K562 (cell line): ENCODE data around the gene KLC1. TPM values are rescaled to one million over a fixed set of nuclear protein-coding genes. Genes with fewer than 3 reads are reported as not detected.

Source experiments
- ATAC-seq: fragments of 200-7000 bp; cut with Tn5 transposase; 3 replicates; pipeline ENCODE4 v1.9.1; 2020; ENCODE audit warnings: moderate library complexity
- BruUV-seq: library from RNA; stranded (reverse); fragments of 400-500 nt; replicated peaks from 2 replicates; lab custom pipeline; 2021; lab: Mats Ljungman, UMichigan
- CTCF ChIA-PET: fragments of 300-600 bp; formaldehyde crosslinking; extraction: SDS; loops from one replicate; lab custom pipeline; 2021; ENCODE audit warnings: low intra/inter-chr PET ratio; lab: Yijun Ruan, JAX
- POLR2A ChIA-PET: fragments of 300-600, 350-650 bp; sonication (Branson Sonifier 250); formaldehyde crosslinking; extraction: SDS; loops from one replicate; lab custom pipeline; 2021; ENCODE audit warnings: antibody characterized with exemption, inconsistent platforms; lab: Yijun Ruan, JAX
- DNase-seq, 4 experiments: peaks; one replicate each; pipeline versions ENCODE4 v3.0.0 to v3.0.0-alpha.2; 2011 to 2018; ENCODE audit warnings: low spot score in 3 of 4, mixed read lengths in 3 of 4; ENCODE audit errors: extremely low read depth in 1 of 4
- FAIRE-seq: peaks from 2 replicates; lab custom pipeline; 2011; peaks lifted over from hg19 to GRCh38; lab: Jason Lieb, UNC
- H2AFZ ChIP-seq: 2 replicates; pipeline ENCODE4 v1.6.0; 2011; ENCODE audit warnings: low read depth, low read length, control low read depth, inconsistent platforms
- H3K27ac ChIP-seq: fragments of 200-600 bp; 3 replicates; pipeline ENCODE4 v1.8.0; 2011; ENCODE audit warnings: low read depth, mild to moderate bottlenecking, control low read depth, inconsistent platforms, low read length, moderate library complexity, mixed read lengths; ENCODE audit errors: extremely low read depth
- H3K27me3 ChIP-seq, 2 experiments: fragments of 300-600 bp in 1 of 2; 2 replicates in 1 of 2; 3 replicates in 1 of 2; pipeline versions ENCODE4 v1.6.0 to v1.8.0; 2011; ENCODE audit warnings: inconsistent platforms in 2 of 2, low read length in 2 of 2, mild to moderate bottlenecking in 1 of 2, mixed read lengths in 1 of 2, moderate library complexity in 1 of 2; ENCODE audit not compliant: control insufficient read depth in 2 of 2, insufficient read depth in 2 of 2
- H3K36me3 ChIP-seq: fragments of 300-600 bp; 3 replicates; pipeline ENCODE4 v1.8.0; 2011; ENCODE audit warnings: mild to moderate bottlenecking, low read length, inconsistent platforms; ENCODE audit not compliant: control insufficient read depth, insufficient read depth
- H3K4me1 ChIP-seq, 2 experiments: fragments of 200-600 bp in 1 of 2; replicated peaks in 1 of 2; 2 replicates in 1 of 2; 3 replicates in 1 of 2; pipeline versions ENCODE4 v1.5.1 to v1.8.0; 2011; ENCODE audit warnings: inconsistent platforms in 2 of 2, low read length in 2 of 2, mild to moderate bottlenecking in 1 of 2, mixed read lengths in 1 of 2, moderate library complexity in 1 of 2; ENCODE audit not compliant: control insufficient read depth in 2 of 2, insufficient read depth in 2 of 2
- H3K4me2 ChIP-seq: 2 replicates; pipeline ENCODE4 v1.6.1; 2011; ENCODE audit warnings: low read length, control low read depth, inconsistent platforms, mixed read lengths; ENCODE audit not compliant: insufficient read depth
- H3K4me3 ChIP-seq: fragments of 200-600 bp; sonication (generic), shearing (Covaris generic); 2 replicates; pipeline ENCODE4 v1.5.1; 2016; ENCODE audit warnings: control low read depth, inconsistent platforms
- H3K79me2 ChIP-seq: fragments of 200-600 bp; 3 replicates; pipeline ENCODE4 v1.8.0; 2011; ENCODE audit warnings: low read length, inconsistent platforms; ENCODE audit not compliant: control insufficient read depth, insufficient read depth
- H3K9ac ChIP-seq, 2 experiments: 2 replicates each; pipeline versions ENCODE4 v1.6.0 to v1.6.1; 2011; ENCODE audit warnings: low read depth in 2 of 2, low read length in 2 of 2, control low read depth in 1 of 2, inconsistent platforms in 1 of 2, mild to moderate bottlenecking in 1 of 2, mixed read lengths in 1 of 2; ENCODE audit not compliant: insufficient read depth in 1 of 2
- H3K9me1 ChIP-seq: one replicate; pipeline ENCODE4 v1.6.0; 2011; ENCODE audit warnings: inconsistent platforms, mild to moderate bottlenecking, low read length, moderate library complexity; ENCODE audit not compliant: control insufficient read depth, insufficient read depth
- H3K9me3 ChIP-seq: replicated peaks from 2 replicates; pipeline ENCODE4 v1.5.1; 2011; ENCODE audit warnings: low read depth, low read length, inconsistent platforms; ENCODE audit not compliant: control insufficient read depth, insufficient read depth
- H4K20me1 ChIP-seq: replicated peaks from 2 replicates; pipeline ENCODE4 v1.6.1; 2011; ENCODE audit warnings: low read length, inconsistent platforms, mixed read lengths; ENCODE audit not compliant: control insufficient read depth, insufficient read depth
- BDP1 ChIP-seq: IDR thresholded peaks from 3 replicates; pipeline ENCODE4 v1.6.1; 2011; ENCODE audit not compliant: insufficient read length, insufficient read depth
- LCOR ChIP-seq: sonication (generic); formaldehyde crosslinking; IDR thresholded peaks from 2 replicates; pipeline ENCODE4 v1.8.0; 2022; ENCODE audit warnings: mild to moderate bottlenecking, missing genetic modification reagents
- NCOA2 ChIP-seq, 2 experiments: fragments of 450-650 bp; IDR thresholded peaks; 2 replicates each; pipeline ENCODE4 v1.6.1; 2018; ENCODE audit warnings: mild to moderate bottlenecking in 2 of 2, moderate library complexity in 1 of 2; ENCODE audit not compliant: partially characterized antibody in 2 of 2
- ZNF695 ChIP-seq: fragments of 450-650 bp; formaldehyde crosslinking; IDR thresholded peaks from 2 replicates; pipeline ENCODE4 v1.4.0; 2020; ENCODE audit warnings: mild to moderate bottlenecking, moderate library complexity
- ZNF717 ChIP-seq: fragments of 250-450 bp; sonication (Bioruptor Pico); IDR thresholded peaks from 2 replicates; pipeline ENCODE4 v1.5.0; 2021
- WGBS: fragments of 100-300 bp; shearing (Covaris generic); methylation state at CpG from one replicate; pipeline ENCODE4 v1.1.6; 2016; ENCODE audit warnings: low coverage, mixed read lengths; ENCODE audit not compliant: insufficient coverage; ENCODE audit errors: missing lambda C conversion rate; 5-methylcytosine and 5-hydroxymethylcytosine counted together
- in situ Hi-C: fragments of 300-500 bp; cut with MboI; formaldehyde crosslinking; loops from 4 replicates; pipeline ENCODE4 v1.15.0; 2018; ENCODE audit warnings: inconsistent platforms, mixed read lengths
- intact Hi-C: fragments of 100-400 bp; cut with micrococcal nuclease; formaldehyde crosslinking; loops from 2 replicates; pipeline ENCODE4 v1.14.2; 2022
- polyA plus RNA-seq, 8 experiments: library from polyadenylated mRNA; depleted of rRNA in 4 of 8; stranded (reverse) in 5 of 8; unstranded in 3 of 8; fragments of >200 nt; fragmentation: Nextera tagmentation in 2 of 8; fragmentation: Illumina TruSeq in 1 of 8; extraction: Ambion mirVana in 2 of 8; extraction: Trizol in 1 of 8; gene quantifications; 2 replicates each; pipeline versions ENCODE4 v1.2.1 to v1.2.3, GENCODE V29; 2011 to 2014; ENCODE audit warnings: inconsistent platforms in 1 of 8, missing spikeins in 1 of 8
- total RNA-seq, 7 experiments: library from RNA; depleted of rRNA in 6 of 7; stranded (reverse); fragments of >200 nt in 6 of 7; fragmentation: Illumina TruSeq in 2 of 7; extraction: Trizol in 2 of 7; gene quantifications; 2 replicates each; pipeline versions ENCODE4 v1.2.1 to v1.2.3, GENCODE V29; 2011 to 2021; ENCODE audit warnings: low replicate concordance in 1 of 7
- TF ChIP-seq, protein P1 (sequence below): sonication (generic); formaldehyde crosslinking; IDR thresholded peaks from 2 replicates; pipeline ENCODE4 v1.8.0; 2022; ENCODE audit warnings: missing genetic modification reagents, mild to moderate bottlenecking, borderline replicate concordance
- TF ChIP-seq, protein P2 (sequence below): fragments of 250-450 bp; sonication (Bioruptor Pico); IDR thresholded peaks from 2 replicates; pipeline ENCODE4 v1.4.0; 2020
- TF ChIP-seq, protein P3 (sequence below): fragments of 450-650 bp; IDR thresholded peaks from 2 replicates; pipeline ENCODE4 v1.6.1; 2016; ENCODE audit warnings: mild to moderate bottlenecking, moderate library complexity

Gene KLC1
- total and polyA plus RNA-seq, 9 of the 15 experiments (the other 6 are each of a cell fraction or from before 2014, with no cell fraction given) = 4.9 to 134 (median 54.8) TPM

DNA sequence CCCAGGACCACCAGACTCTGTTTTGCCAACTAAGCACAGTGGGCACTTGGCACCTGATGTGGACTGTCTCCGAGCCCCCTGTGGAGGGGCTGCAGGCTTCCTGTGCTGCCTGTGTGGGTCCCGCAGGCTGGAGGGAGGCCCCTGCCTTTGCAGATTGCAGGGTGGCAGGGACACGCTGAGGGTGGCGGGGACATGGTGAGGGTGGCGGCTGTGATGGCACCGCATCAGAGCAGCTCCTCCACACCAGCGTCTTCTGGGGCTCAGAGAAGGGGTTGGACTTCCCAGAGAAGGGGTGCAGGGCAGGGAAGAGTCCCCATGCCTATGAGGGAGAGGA lies 94.7 kb downstream of the KLC1 start:
- Histone ChIP-seq H3K27me3 (no peaks in the 10 kb centered on the region), H3K9me1 (no peaks in the 10 kb centered on the region), H4K20me1 (0 out of 2 replicates have a peak, but pooled peaks cover 3% of the 10 kb centered on the region), H3K9ac (no peak overlapping the region; a peak in 1 of 4 replicates), H3K4me3 (no peak overlapping the region), H3K36me3 (peaks cover 35% of the 10 kb centered on the region; the same call in 1 of the 3 replicates), H3K4me2 (no peak overlapping the region), H3K9me3 (no peaks in the 10 kb centered on the region), H2AFZ (no peak overlapping the region), H3K79me2 (peaks cover 60% of the 10 kb centered on the region), H3K4me1 (peaks cover 0 to 49% of the 10 kb centered on the region in 2 experiments; a peak in 2 of 5 replicates), H3K27ac (no peak overlapping the region)
- FAIRE-seq (no peak), DNase-seq (no peak), ATAC-seq (no peak)
- intact Hi-C loops = no loop called here
- ChIA-PET CTCF (no interaction called here), POLR2A (no interaction called here)
- 67% methylated on average over 1 of the region's 7 CpGs for WGBS
- no TSS peak for BruUV-seq
- in situ Hi-C loops = no loop called here
- TF ChIP-seq LCOR (CRISPR knock-in tag) (no peak), NCOA2 (IDR thresholded peaks at IDR 0.05; ENCODE audit: partially characterized antibody in 2 of 2) (no peak), ZNF717 (no peak), BDP1 (no peak), ZNF695 (no peak)
- TF ChIP-seq, protein P1, sequence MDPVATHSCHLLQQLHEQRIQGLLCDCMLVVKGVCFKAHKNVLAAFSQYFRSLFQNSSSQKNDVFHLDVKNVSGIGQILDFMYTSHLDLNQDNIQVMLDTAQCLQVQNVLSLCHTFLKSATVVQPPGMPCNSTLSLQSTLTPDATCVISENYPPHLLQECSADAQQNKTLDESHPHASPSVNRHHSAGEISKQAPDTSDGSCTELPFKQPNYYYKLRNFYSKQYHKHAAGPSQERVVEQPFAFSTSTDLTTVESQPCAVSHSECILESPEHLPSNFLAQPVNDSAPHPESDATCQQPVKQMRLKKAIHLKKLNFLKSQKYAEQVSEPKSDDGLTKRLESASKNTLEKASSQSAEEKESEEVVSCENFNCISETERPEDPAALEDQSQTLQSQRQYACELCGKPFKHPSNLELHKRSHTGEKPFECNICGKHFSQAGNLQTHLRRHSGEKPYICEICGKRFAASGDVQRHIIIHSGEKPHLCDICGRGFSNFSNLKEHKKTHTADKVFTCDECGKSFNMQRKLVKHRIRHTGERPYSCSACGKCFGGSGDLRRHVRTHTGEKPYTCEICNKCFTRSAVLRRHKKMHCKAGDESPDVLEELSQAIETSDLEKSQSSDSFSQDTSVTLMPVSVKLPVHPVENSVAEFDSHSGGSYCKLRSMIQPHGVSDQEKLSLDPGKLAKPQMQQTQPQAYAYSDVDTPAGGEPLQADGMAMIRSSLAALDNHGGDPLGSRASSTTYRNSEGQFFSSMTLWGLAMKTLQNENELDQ = no peak
- TF ChIP-seq, protein P2, sequence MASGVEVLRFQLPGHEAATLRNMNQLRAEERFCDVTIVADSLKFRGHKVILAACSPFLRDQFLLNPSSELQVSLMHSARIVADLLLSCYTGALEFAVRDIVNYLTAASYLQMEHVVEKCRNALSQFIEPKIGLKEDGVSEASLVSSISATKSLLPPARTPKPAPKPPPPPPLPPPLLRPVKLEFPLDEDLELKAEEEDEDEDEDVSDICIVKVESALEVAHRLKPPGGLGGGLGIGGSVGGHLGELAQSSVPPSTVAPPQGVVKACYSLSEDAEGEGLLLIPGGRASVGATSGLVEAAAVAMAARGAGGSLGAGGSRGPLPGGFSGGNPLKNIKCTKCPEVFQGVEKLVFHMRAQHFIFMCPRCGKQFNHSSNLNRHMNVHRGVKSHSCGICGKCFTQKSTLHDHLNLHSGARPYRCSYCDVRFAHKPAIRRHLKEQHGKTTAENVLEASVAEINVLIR (CRISPR knock-in tag) = no peak
- TF ChIP-seq, protein P3, sequence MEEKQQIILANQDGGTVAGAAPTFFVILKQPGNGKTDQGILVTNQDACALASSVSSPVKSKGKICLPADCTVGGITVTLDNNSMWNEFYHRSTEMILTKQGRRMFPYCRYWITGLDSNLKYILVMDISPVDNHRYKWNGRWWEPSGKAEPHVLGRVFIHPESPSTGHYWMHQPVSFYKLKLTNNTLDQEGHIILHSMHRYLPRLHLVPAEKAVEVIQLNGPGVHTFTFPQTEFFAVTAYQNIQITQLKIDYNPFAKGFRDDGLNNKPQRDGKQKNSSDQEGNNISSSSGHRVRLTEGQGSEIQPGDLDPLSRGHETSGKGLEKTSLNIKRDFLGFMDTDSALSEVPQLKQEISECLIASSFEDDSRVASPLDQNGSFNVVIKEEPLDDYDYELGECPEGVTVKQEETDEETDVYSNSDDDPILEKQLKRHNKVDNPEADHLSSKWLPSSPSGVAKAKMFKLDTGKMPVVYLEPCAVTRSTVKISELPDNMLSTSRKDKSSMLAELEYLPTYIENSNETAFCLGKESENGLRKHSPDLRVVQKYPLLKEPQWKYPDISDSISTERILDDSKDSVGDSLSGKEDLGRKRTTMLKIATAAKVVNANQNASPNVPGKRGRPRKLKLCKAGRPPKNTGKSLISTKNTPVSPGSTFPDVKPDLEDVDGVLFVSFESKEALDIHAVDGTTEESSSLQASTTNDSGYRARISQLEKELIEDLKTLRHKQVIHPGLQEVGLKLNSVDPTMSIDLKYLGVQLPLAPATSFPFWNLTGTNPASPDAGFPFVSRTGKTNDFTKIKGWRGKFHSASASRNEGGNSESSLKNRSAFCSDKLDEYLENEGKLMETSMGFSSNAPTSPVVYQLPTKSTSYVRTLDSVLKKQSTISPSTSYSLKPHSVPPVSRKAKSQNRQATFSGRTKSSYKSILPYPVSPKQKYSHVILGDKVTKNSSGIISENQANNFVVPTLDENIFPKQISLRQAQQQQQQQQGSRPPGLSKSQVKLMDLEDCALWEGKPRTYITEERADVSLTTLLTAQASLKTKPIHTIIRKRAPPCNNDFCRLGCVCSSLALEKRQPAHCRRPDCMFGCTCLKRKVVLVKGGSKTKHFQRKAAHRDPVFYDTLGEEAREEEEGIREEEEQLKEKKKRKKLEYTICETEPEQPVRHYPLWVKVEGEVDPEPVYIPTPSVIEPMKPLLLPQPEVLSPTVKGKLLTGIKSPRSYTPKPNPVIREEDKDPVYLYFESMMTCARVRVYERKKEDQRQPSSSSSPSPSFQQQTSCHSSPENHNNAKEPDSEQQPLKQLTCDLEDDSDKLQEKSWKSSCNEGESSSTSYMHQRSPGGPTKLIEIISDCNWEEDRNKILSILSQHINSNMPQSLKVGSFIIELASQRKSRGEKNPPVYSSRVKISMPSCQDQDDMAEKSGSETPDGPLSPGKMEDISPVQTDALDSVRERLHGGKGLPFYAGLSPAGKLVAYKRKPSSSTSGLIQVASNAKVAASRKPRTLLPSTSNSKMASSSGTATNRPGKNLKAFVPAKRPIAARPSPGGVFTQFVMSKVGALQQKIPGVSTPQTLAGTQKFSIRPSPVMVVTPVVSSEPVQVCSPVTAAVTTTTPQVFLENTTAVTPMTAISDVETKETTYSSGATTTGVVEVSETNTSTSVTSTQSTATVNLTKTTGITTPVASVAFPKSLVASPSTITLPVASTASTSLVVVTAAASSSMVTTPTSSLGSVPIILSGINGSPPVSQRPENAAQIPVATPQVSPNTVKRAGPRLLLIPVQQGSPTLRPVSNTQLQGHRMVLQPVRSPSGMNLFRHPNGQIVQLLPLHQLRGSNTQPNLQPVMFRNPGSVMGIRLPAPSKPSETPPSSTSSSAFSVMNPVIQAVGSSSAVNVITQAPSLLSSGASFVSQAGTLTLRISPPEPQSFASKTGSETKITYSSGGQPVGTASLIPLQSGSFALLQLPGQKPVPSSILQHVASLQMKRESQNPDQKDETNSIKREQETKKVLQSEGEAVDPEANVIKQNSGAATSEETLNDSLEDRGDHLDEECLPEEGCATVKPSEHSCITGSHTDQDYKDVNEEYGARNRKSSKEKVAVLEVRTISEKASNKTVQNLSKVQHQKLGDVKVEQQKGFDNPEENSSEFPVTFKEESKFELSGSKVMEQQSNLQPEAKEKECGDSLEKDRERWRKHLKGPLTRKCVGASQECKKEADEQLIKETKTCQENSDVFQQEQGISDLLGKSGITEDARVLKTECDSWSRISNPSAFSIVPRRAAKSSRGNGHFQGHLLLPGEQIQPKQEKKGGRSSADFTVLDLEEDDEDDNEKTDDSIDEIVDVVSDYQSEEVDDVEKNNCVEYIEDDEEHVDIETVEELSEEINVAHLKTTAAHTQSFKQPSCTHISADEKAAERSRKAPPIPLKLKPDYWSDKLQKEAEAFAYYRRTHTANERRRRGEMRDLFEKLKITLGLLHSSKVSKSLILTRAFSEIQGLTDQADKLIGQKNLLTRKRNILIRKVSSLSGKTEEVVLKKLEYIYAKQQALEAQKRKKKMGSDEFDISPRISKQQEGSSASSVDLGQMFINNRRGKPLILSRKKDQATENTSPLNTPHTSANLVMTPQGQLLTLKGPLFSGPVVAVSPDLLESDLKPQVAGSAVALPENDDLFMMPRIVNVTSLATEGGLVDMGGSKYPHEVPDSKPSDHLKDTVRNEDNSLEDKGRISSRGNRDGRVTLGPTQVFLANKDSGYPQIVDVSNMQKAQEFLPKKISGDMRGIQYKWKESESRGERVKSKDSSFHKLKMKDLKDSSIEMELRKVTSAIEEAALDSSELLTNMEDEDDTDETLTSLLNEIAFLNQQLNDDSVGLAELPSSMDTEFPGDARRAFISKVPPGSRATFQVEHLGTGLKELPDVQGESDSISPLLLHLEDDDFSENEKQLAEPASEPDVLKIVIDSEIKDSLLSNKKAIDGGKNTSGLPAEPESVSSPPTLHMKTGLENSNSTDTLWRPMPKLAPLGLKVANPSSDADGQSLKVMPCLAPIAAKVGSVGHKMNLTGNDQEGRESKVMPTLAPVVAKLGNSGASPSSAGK = no peak
